ENCODE measurements around the gene ACBD4.
A peak's percentile ranks its signal among the peaks of the same experiment; 100 is the strongest.

The ACBD4 gene

DNA sequence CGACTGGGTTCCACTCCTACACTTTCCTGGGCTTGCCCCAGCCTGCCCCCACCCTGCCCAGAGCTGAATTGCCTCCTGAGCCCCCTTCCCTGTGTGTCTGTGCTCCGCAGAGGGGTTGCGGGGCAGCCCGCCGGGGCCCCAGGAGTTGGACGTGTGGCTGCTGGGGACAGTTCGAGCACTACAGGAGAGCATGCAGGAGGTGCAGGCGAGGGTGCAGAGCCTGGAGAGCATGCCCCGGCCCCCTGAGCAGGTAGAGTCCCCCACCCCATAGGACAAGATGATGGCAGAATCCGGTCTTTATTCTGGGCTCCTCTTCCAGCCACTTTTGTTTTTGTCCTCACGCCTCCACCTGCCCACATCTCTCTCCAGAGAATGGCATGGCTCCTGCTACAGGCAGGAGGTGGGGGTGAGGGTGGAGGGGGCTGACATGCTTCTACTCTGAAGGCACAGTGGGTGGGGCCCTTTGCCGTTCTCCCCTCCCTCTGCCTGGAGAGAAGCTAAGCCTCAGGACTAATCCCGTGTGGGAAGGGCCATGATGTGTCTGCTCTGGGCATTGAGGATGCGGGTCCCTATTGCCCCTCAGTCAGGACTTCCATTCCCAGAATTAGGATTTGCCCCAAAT is 3.5 kb downstream of the ACBD4 start:
- DNase-seq = no peak

DNA sequence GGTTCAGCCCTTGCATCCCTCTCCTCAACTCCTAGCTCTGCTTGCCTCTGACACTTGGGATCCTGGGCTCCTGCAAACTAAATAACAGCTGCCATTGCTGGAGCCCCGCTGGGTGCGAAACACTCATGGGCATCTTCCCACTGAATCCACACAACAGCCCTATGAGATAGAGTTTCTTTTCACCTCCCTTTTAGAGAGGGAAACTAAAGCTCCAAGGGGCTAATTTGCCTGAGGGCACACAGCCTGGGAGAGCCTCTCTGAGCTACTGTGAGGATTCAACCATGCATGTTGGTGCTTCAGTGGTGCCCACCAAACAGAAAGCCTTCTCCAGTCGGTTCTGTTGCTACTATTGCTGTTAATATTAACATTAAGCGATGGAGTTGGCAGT is 4.0 kb downstream of the ACBD4 start:
- no peak for DNase-seq

DNA sequence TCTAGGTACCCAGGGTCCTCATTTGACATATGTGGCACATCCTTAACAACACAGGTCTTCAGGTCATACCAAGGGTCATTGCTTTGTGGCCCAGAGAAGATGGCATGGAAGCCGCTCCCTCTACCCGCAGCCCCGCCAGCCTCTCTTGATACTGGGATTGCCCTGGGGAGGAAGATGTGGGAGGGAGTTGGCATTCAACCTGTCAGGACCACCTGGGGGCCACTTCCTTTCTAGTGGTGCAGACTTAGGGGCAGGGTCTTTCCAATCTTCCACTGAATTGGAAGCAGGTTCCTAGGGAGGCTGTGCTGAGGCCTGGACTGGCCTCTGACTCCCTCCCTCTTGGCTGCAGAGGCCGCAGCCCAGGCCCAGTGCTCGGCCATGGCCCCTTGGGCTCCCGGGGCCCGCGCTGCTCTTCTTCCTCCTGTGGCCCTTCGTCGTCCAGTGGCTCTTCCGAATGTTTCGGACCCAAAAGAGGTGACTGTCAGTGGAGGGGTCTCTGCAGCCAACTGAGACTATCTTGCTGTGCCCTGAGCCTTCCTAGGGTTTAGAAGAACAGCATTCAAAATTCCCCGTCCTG is 7.7 kb downstream of the ACBD4 start:
- no peak for DNase-seq

DNA sequence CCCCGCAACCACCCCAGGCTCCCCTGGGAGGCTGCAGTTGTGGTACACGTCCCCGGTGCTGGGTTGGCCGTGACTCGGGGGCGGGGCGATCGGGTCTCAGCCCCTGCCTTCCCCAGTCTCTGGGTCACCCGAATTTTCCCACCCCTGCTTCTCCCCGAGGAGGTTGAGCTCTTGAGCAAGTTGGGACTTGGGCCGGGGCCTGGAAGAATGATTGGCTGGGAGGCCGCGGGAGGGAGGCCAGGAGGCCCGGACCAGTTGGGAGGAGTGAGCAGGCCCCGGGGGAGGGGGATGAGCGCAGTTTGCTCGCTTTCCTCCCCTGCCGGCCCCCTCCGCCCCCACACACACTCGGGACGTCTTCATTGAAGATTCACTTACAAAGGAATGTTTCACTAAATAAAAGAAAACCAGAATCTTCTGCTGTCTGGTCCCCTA is 8.3 kb downstream of the ACBD4 start:
- peak; percentile 23 to 65 for DNase-seq

DNA sequence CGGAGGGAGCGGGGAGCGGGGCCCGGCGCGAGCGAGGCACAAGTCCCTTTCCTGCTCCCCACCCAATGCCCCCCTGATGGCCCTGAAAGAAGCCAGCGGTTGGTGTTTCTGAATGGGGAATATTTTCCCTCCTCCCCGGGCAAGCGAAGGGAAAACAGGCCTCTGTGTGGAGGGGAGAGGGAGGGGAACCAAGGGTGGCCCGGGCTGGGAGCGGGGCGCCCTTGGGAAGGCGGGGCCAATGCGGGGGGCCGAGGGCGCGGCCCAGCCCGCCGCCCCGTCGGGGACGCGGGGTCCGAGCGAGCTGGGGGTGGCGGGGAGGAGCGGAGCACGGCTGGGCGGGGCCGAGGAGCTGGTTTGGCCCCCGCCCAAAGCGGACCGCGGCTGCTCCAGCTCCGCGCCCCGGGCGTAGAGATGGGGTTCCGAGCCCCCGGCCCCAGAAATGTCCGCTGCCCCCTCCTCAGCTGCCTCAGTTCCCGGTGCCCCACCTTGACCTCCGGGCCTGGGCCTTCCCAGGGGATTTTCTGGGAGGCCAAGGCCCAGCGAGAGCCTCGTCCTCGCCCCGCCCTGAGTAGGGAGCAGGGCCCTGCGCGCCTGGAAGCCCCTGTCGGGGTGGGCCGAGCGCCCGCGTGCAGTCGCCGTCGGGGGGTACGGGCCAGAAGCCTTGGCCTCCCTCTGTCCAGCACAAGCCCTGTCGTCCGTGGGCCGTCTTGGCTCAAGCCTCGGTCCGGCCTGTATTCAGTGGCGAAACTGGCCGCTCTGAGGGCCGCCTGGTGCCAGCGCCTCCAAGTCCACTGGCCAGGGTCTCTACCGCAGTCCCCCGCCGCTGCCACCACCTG is 8.9 kb downstream of the ACBD4 start:
- DNase-seq = no peak

DNA sequence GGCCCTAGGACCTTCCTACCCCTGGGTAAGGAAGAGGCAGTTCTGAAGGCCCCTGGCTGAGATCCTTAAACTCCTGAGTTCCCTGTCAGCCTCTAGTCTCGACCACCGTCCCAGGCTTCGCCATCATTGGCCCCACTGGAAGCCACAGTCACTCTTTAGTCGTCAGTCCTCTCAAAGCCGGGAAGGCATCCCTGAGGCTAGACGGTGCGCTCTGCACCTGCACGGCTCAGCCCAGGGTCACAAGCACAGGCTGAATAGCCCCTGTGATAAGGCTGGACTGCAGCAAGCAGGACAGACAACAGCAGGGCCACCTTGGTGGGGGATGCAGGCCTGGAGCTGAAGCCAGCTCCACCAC is 9.5 kb downstream of the ACBD4 start:
- DNase-seq = no peak

DNA sequence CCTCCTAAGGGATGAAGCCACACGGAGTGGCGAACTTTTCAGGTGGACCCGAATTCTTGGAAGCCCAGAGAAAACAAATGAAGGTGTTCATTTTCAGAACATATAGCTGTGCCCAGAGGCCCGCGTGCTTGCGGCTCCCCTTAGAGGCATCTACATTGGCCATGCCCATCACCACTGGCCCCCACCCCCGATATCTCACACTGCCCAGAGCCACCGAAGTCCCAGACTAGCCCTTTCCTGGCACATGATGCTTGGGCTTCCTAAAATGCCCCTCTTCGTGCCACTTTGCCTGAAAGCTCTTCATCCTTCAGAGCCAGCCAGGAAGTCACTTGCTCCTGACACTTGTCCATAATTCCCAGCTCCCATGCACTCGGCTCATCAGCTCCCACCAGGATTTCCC is 10.7 kb downstream of the ACBD4 start:
- DNase-seq = no peak

DNA sequence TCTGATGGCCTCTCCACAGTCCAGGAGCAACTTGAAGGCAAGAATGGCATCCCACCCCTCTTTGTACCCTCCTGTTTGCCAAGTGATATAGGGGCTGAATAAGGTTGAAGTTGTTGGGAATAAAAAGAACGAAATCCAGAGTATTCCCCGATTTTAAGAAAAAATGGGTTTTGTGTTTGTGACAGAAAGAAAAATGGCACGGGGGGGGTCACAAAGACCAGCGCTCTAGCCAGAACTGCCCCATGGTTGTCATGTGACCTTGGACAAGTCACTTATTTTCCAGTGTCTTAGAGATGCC is 11.1 kb downstream of the ACBD4 start:
- DNase-seq = no peak

DNA sequence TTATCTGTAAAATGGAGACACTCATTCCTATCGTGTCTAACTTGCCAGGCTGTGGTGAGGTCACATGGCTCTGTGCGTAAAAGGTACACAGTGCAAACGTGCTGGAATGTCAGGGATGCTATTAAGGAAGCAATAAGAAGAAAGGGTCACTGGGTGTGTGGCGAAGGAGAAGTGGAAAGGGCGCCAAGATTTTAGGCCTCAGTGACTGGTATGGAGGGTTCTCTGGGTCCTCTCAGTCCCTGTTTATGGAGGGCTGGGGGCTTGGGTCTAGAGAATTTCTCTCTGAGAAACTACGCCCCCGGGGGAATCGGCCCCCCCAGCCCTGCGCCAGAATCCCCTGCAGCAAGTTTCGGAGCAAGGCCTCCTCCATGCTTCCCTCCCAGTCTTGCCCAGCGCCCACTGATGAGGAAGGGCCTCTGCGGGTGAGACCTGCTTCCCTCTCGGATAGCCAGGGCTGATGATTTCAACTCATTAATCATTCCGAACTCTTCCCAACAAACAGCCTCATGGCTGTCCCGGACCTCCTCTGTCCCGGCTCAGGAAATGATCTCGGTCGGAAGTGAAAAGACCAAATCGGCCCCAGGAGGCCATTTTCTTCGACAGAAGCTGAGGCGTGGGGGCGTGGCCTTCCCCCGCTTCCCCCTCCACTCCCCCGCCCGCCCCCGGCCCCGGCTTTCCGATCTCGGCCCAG is 11.5 kb downstream of the ACBD4 start:
- peak; percentile 53 to 59 for DNase-seq

DNA sequence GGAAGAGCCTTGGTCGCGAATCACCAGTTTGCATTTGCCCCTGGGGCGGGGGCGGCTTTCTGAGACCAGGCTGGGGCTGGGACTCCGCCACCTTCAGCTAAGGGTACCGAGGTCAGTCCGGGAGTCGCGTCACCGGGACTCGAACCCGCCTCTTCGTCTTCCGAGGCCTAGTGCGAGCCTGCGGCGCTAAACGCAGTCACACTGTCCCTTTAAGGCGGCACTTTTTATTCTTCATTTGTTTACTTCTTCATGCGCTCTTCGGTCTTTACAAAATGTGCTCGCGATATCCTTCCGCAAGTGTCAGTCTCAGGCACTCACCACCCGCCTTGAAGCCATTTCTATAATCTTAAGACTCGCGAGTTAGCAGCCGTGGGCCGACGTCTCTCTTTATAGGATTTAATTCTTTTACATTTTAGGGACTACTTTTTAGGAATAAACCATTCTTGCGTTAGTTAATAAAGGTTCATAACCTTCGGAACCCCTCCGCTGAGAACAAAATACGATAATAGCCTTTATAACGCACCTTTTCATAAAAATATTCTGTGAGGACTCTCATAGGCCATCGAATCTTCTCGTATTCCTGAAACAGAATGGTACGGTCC is 12.2 kb downstream of the ACBD4 start:
- DNase-seq = peak; percentile 85 to 90

DNA sequence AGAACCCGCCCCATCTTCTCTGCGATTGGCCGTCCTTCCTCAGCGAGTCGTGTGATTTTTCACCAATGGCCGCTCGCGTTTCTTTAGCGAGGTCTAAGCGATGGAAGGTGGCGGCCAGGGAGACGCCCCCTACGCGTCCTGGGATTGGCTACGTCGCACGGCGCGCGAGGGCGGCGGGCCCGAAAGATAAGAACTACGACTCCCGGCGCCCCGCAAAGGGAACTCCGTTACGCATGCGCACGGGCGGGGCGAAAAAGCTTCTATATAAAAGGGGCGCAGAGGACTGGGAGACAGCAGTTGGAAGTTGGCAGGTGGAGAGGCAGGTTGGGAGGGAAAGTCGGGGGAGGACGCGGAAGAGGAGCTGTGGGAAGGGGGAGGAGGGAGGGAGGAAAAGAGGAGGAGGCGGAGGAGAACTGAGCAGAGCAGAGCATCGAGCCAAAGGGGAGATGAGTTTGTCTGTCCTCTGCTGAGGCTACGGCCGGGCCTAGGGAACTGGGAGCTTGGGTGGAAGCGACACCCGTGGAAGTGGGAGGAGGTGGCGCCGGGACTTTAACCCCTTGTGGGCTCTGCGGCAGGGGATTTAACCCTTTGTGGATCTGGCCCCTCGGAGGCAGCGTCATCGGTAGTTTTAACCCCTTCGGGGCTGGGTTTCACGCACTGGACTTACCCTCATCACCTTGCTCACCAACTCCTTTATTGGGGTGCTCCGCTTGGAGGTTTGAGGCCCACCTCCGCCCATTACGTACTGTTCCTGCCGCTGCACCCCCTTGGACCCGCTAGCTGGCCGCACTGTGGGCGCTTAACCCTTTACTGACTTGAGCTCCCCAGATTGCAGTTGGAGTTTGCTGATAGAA is 12.9 kb downstream of the ACBD4 start, which contains the start of gene HEXIM1:
Gene HEXIM1 (plus strand): TSS at position 293 of the 854 bp plus-strand sequence. CDS start 716 bp downstream, outside the sequence.
- DNase-seq = peak; percentile 99 to 100

DNA sequence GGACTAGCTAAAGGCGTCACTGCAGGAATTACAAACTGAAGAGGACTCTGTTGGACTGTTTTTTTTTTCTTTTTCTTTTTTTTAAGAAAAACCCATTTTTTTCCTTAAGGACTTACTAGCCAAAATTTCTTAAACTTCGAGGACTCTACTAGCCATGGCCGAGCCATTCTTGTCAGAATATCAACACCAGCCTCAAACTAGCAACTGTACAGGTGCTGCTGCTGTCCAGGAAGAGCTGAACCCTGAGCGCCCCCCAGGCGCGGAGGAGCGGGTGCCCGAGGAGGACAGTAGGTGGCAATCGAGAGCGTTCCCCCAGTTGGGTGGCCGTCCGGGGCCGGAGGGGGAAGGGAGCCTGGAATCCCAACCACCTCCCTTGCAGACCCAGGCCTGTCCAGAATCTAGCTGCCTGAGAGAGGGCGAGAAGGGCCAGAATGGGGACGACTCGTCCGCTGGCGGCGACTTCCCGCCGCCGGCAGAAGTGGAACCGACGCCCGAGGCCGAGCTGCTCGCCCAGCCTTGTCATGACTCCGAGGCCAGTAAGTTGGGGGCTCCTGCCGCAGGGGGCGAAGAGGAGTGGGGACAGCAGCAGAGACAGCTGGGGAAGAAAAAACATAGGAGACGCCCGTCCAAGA is 13.7 kb downstream of the ACBD4 start:
- peak; percentile 55 to 72 for DNase-seq

DNA sequence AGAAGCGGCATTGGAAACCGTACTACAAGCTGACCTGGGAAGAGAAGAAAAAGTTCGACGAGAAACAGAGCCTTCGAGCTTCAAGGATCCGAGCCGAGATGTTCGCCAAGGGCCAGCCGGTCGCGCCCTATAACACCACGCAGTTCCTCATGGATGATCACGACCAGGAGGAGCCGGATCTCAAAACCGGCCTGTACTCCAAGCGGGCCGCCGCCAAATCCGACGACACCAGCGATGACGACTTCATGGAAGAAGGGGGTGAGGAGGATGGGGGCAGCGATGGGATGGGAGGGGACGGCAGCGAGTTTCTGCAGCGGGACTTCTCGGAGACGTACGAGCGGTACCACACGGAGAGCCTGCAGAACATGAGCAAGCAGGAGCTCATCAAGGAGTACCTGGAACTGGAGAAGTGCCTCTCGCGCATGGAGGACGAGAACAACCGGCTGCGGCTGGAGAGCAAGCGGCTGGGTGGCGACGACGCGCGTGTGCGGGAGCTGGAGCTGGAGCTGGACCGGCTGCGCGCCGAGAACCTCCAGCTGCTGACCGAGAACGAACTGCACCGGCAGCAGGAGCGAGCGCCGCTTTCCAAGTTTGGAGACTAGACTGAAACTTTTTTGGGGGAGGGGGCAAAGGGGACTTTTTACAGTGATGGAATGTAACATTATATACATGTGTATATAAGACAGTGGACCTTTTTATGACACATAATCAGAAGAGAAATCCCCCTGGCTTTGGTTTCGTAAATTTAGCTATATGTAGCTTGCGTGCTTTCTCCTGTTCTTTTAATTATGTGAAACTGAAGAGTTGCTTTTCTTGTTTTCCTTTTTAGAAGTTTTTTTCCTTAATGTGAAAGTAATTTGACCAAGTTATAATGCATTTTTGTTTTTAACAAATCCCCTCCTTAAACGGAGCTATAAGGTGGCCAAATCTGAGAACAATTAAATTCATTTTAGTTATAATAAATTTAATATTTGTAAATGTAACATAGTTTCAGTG is 14.5 kb downstream of the ACBD4 start:
- peak; percentile 32 to 55 for DNase-seq

DNA sequence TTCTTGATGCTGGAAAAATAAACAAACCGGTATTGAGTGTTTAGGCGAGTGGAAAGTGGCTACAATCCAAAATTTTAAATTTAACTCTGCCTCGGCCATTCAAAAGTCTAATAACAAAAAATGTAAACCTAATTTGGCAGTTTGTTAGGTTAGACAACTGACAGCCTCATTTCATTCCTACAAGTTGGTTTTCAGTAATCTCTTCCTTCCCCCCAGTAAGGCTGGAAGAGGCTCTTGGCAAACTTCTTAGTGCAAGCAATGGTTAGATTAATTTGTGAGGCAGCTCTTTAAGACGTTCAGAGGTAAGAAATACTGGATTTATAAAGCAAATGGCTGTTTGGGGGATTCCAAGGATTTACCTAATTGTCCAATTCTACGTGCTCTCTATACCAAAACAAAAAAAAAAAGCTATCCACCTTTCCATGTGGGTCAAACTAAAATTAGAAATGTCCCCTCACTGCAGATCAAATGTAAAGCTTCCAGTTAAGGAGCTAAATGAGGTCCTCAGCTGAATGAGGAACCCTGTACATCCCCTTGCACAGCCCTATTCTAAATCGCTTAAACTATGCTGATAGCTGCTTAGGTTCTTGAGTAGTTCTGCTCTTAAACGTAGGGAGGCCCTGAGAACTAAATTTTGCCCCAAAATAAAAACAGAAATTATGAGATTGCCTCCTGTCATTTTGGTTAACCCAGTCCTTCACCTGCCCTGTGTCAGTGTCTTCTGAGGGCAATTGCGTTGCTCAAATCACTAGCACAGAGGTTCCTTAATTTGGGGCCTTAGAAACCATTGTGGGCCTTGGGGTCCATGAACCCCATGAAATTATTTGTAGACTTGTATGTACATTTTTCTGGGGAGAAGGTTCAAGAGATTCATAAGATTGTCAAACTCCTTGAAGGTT is 15.7 kb downstream of the ACBD4 start:
- DNase-seq = peak; percentile 40 to 49

DNA sequence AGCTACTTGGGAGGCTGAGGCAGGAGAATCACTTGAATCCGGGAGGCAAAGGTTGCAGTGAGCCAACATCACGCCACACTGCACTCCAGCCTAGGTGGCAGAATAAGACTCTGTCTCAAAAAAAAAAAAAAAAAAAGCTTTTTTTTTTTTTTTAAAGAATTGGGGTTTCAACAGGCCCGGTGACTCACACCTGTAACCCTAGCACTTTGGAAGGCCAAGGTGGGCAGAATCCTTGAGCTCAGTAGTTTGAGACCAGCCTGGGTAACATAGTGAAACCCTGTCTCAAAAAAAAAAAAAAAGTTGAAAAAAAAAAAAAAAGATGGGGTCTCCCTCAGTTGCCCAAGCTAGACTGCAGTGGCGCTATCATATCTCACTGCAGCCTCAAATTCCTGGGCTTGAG is 19.5 kb downstream of the ACBD4 start:
- DNase-seq = no peak

DNA sequence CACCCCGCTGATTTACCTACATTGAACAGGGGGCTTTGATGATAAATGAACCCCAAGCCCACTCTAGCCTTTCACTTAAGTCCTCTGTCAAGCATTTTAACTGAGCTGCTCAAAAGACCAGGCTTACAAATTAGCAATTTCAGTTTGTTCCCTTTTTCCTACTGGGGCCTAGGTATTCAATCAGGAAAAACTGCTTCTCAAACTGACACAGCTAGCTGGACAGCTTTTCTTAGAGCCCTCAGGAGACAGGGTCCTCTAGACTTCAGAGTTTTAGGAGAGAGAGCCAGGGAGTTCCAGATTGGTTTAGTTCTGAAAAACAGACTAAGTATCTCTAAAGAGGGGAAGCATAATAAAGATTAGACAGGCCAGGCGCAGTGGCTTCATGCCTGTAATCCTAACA is 20.0 kb downstream of the ACBD4 start:
- DNase-seq = no peak

DNA sequence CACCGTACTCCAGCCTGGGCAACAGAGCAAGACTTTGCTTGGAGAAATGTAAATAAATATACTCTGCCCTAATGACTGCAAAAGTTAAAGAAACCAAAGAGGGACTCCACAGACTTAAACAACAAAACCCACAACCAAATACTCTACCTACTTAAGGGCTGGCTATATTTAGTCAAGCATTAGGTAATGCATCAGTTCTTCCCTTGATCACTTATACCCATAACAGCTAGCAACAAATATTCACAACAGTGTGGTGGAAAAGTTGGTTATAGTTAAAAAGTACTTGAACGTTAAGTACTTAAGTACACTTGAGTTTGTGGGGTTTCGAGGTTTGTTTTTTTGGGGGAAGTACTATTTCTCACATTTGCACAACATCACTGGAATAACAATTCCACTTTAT is 20.8 kb downstream of the ACBD4 start:
- DNase-seq = no peak

DNA sequence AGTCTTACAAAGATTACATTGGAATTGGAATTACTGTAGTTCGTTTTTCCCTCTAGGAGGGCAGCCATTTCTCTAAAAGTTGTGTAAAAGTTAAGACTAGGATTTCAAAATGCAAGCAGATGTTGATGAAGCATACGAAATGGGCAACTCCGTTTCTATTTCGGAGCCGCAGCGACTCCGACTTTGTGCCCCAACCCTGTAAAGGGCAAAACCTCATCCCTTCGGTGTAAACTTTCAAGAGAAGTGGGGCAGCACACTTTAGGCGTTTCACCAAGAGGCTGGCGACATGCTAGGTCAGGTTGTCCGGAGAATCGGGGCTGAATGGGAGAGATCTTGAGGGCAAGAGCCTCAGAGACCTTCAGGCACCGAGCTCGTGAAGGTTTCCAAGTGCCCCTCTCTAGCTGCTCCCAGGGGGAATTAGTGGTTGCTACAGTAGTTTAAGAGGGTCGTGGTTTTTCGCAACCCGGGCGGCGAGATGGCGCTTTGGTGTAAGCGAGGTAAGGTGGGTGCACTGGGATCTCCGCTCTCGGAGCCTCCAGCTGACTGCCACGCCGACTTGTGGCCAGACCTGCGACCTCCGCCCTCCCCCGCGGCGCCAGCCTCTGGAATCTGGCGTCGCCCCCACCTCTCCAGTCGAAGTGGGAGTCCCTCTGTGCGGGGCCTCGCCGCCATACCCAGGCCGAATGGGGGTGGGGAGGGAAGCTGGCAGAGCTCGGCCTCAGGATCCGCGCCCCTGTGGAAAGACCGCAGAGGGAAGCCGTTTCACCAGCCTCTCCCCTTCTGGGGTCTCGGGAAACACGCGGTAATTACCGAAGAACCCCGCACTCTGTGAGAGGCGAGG is 25.2 kb downstream of the ACBD4 start:
- peak; percentile 51 for DNase-seq
